ACC112 (cell line): Measurements from ENCODE around the gene SLC25A20.
"Not testable (repeated sequence)": the region's sequence is repeated elsewhere in the genome, so short reads cannot be mapped to it uniquely, and the experiment has no call there.

Experiments
- H2AFZ ChIP-seq: fragments of 200-600 bp; sonication (generic); one replicate; pipeline ENCODE4 v1.6.0; 2017; ENCODE audit warnings: antibody characterized with exemption, low read length; ENCODE audit not compliant: unreplicated experiment
- H3K27ac ChIP-seq: fragments of 200-600 bp; sonication (generic); 2 replicates; pipeline ENCODE4 v1.5.1; 2014; ENCODE audit warnings: low read depth, mild to moderate bottlenecking, antibody characterized with exemption, low read length, moderate library complexity
- H3K27me3 ChIP-seq: fragments of 200-600 bp; sonication (generic); 2 replicates; pipeline ENCODE4 v1.6.1; 2014; ENCODE audit warnings: mild to moderate bottlenecking, antibody characterized with exemption, low read length, moderate library complexity, mixed read lengths; ENCODE audit not compliant: insufficient read depth
- H3K36me3 ChIP-seq: fragments of 200-600 bp; sonication (generic); 2 replicates; pipeline ENCODE4 v1.6.1; 2016; ENCODE audit warnings: mild to moderate bottlenecking, antibody characterized with exemption, low read length, moderate library complexity, mixed read lengths; ENCODE audit not compliant: insufficient read depth
- H3K4me1 ChIP-seq: fragments of 200-600 bp; sonication (generic); one replicate; pipeline ENCODE4 v1.6.1; 2016; ENCODE audit warnings: low read length, mixed read lengths; ENCODE audit not compliant: insufficient read depth, unreplicated experiment, control insufficient read depth
- H3K4me3 ChIP-seq: fragments of 200-600 bp; sonication (generic); 2 replicates; pipeline ENCODE4 v1.5.1; 2014; ENCODE audit warnings: mild to moderate bottlenecking, low read depth, low read length
- H3K79me2 ChIP-seq: fragments of 200-600 bp; sonication (generic); one replicate; pipeline ENCODE4 v1.6.0; 2016; ENCODE audit warnings: low read length; ENCODE audit not compliant: control insufficient read depth, unreplicated experiment, insufficient read depth

The SLC25A20 gene

GRCh38 chr3:48837163-48837562 is 61.5 kb downstream of the SLC25A20 start:
- H3K27me3 ChIP-seq = no peaks in the 10 kb centered on the region
- H3K79me2 ChIP-seq = peaks cover 21% of the 10 kb centered on the region
- no peak overlapping the region for H3K4me3 ChIP-seq
- H3K27ac ChIP-seq = no peak overlapping the region
- H3K4me1 ChIP-seq = no peaks in the 10 kb centered on the region
- H2AFZ ChIP-seq = no peak overlapping the region
- no peaks in the 10 kb centered on the region for H3K36me3 ChIP-seq

- H2AFZ ChIP-seq = no peak overlapping the region
Measured at GRCh38 chr3:48835650-48836366, 62.9 kb downstream of the SLC25A20 start.

GRCh38 chr3:48832684-48833083 is 66.0 kb downstream of the SLC25A20 start:
- H3K4me1 ChIP-seq = peaks cover 2% of the 10 kb centered on the region
- H3K27ac ChIP-seq = no peak overlapping the region
- peaks cover 24% of the 10 kb centered on the region for H3K79me2 ChIP-seq
- no peaks in the 10 kb centered on the region for H3K36me3 ChIP-seq
- no peaks in the 10 kb centered on the region for H3K27me3 ChIP-seq
- no peak overlapping the region for H2AFZ ChIP-seq
- H3K4me3 ChIP-seq = no peak overlapping the region

More at GRCh38 chr3:48835650-48836366, 62.9 kb downstream of the SLC25A20 start:
- no peak overlapping the region for H3K4me3 ChIP-seq
- H3K27ac ChIP-seq = no peak overlapping the region
- no peaks in the 10 kb centered on the region for H3K27me3 ChIP-seq
- H3K36me3 ChIP-seq = no peaks in the 10 kb centered on the region
- peaks cover 21% of the 10 kb centered on the region for H3K79me2 ChIP-seq
- H3K4me1 ChIP-seq = no peaks in the 10 kb centered on the region

- H3K36me3 ChIP-seq = no peaks in the 10 kb centered on the region
- peaks cover 17% of the 10 kb centered on the region for H3K79me2 ChIP-seq
- no peaks in the 10 kb centered on the region for H3K27me3 ChIP-seq
- peaks cover 21% of the 10 kb centered on the region for H3K4me1 ChIP-seq
- H3K4me3 ChIP-seq = no peak overlapping the region
- no peak overlapping the region for H3K27ac ChIP-seq
- H2AFZ ChIP-seq = no peak overlapping the region
Measured at GRCh38 chr3:48830715-48831114, 68.0 kb downstream of the SLC25A20 start.

- not testable (repeated sequence) for H3K27ac ChIP-seq, H3K27me3 ChIP-seq, H2AFZ ChIP-seq, H3K4me3 ChIP-seq, H3K36me3 ChIP-seq
- H3K4me1 ChIP-seq = peaks cover 21% of the 10 kb centered on the region
- H3K79me2 ChIP-seq = peaks cover 17% of the 10 kb centered on the region
Measured at GRCh38 chr3:48829525-48829924, 69.2 kb downstream of the SLC25A20 start.

GRCh38 chr3:48827874-48828273 is 70.8 kb downstream of the SLC25A20 start:
- H3K27ac ChIP-seq = not testable (repeated sequence)

GRCh38 chr3:48826451-48826850 is 72.2 kb downstream of the SLC25A20 start:
- peak overlapping the region; percentile 56 for H3K27ac ChIP-seq

More at GRCh38 chr3:48827874-48828273, 70.8 kb downstream of the SLC25A20 start:
- H3K4me3 ChIP-seq, H3K36me3 ChIP-seq, H2AFZ ChIP-seq, H3K27me3 ChIP-seq: not testable (repeated sequence)
- peaks cover 21% of the 10 kb centered on the region for H3K79me2 ChIP-seq
- peaks cover 21% of the 10 kb centered on the region for H3K4me1 ChIP-seq

GRCh38 chr3:48820612-48821324 is 77.9 kb downstream of the SLC25A20 start:
- H3K79me2 ChIP-seq = peaks cover 17% of the 10 kb centered on the region
- peaks cover 7% of the 10 kb centered on the region for H3K4me1 ChIP-seq
- no peaks in the 10 kb centered on the region for H3K27me3 ChIP-seq
- no peak overlapping the region for H3K4me3 ChIP-seq
- no peaks in the 10 kb centered on the region for H3K36me3 ChIP-seq
- H3K27ac ChIP-seq = no peak overlapping the region
- H2AFZ ChIP-seq = no peak overlapping the region

More at GRCh38 chr3:48826451-48826850, 72.2 kb downstream of the SLC25A20 start:
- Histone ChIP-seq H3K27me3 (no peaks in the 10 kb centered on the region), H3K36me3 (no peaks in the 10 kb centered on the region), H2AFZ (peak overlapping the region; percentile 39), H3K4me3 (no peak overlapping the region), H3K4me1 (peaks cover 21% of the 10 kb centered on the region), H3K79me2 (peaks cover 19% of the 10 kb centered on the region)

- H2AFZ ChIP-seq = no peak overlapping the region
- H3K79me2 ChIP-seq = peaks cover 13% of the 10 kb centered on the region
- peaks cover 7% of the 10 kb centered on the region for H3K4me1 ChIP-seq
- no peaks in the 10 kb centered on the region for H3K36me3 ChIP-seq
- H3K27me3 ChIP-seq = no peaks in the 10 kb centered on the region
- no peak overlapping the region for H3K4me3 ChIP-seq
- H3K27ac ChIP-seq = no peak overlapping the region
Measured at GRCh38 chr3:48819234-48820221, 79.2 kb downstream of the SLC25A20 start.

- no peak overlapping the region for H3K4me3 ChIP-seq
- H3K79me2 ChIP-seq = peaks cover 13% of the 10 kb centered on the region
- no peaks in the 10 kb centered on the region for H3K27me3 ChIP-seq
Measured at GRCh38 chr3:48811524-48811923, 87.2 kb downstream of the SLC25A20 start.

More at GRCh38 chr3:48811524-48811923, 87.2 kb downstream of the SLC25A20 start:
- no peaks in the 10 kb centered on the region for H3K36me3 ChIP-seq
- no peak overlapping the region for H3K27ac ChIP-seq
- H2AFZ ChIP-seq = no peak overlapping the region
- no peaks in the 10 kb centered on the region for H3K4me1 ChIP-seq
